Breast epithelium (tissue), 3 donors: ENCODE data around the gene PGGT1B.

Experiments used
- POLR2A ChIP-seq: fragments of 450-650 bp; IDR thresholded peaks from one replicate; pipeline ENCODE4 v1.6.1; 2016; ENCODE audit warnings: antibody characterized with exemption, mild to moderate bottlenecking, moderate library complexity
- POLR2AphosphoS5 ChIP-seq, 3 donors: sonication (generic); formaldehyde crosslinking; IDR thresholded peaks; one replicate each; pipeline ENCODE4 v1.6.1; 2017; ENCODE audit warnings: antibody characterized with exemption in 3 of 3
- TF ChIP-seq, protein P1 (sequence below), 3 donors: fragments of 450-650 bp; IDR thresholded peaks; one replicate each; pipeline ENCODE4 v1.5.1; 2016 to 2017; ENCODE audit warnings: antibody characterized with exemption in 3 of 3, mild to moderate bottlenecking in 3 of 3, moderate library complexity in 3 of 3

GRCh38 chr5:115169487-115170133 is 93.1 kb downstream of the PGGT1B start, which contains the start of gene TRIM36:
- TF ChIP-seq POLR2A, result no peak
- TF ChIP-seq, protein P1, sequence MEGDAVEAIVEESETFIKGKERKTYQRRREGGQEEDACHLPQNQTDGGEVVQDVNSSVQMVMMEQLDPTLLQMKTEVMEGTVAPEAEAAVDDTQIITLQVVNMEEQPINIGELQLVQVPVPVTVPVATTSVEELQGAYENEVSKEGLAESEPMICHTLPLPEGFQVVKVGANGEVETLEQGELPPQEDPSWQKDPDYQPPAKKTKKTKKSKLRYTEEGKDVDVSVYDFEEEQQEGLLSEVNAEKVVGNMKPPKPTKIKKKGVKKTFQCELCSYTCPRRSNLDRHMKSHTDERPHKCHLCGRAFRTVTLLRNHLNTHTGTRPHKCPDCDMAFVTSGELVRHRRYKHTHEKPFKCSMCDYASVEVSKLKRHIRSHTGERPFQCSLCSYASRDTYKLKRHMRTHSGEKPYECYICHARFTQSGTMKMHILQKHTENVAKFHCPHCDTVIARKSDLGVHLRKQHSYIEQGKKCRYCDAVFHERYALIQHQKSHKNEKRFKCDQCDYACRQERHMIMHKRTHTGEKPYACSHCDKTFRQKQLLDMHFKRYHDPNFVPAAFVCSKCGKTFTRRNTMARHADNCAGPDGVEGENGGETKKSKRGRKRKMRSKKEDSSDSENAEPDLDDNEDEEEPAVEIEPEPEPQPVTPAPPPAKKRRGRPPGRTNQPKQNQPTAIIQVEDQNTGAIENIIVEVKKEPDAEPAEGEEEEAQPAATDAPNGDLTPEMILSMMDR (IDR thresholded peaks at IDR 0.05), result no peak
- peak in 1 of 3 donors; percentile 53 for TF ChIP-seq POLR2AphosphoS5 (IDR thresholded peaks at IDR 0.05)
